HG03558 (cell line): ENCODE measurements around the gene SLC16A1.
"Not testable (repeated sequence)": the region's sequence is repeated elsewhere in the genome, so short reads cannot be mapped to it uniquely, and the experiment has no call there.

Experiments
- ATAC-seq: cut with Tn5 transposase; IDR thresholded peaks from one replicate; pipeline ENCODE4 v1.9.1; 2021; ENCODE audit warnings: moderate number of reproducible peaks; ENCODE audit not compliant: unreplicated experiment; ENCODE audit errors: extremely low read depth

The SLC16A1 gene

GRCh38 chr1:112888630-112889029, 67.4 kb downstream of the SLC16A1 start:
- ATAC-seq, result no peak

GRCh38 chr1:112887599-112888283, 68.3 kb downstream of the SLC16A1 start:
- no peak for ATAC-seq

GRCh38 chr1:112884996-112885395, 71.0 kb downstream of the SLC16A1 start:
- ATAC-seq, result not testable (repeated sequence)

- no peak for ATAC-seq
Observed at GRCh38 chr1:112882271-112882744, 73.7 kb downstream of the SLC16A1 start.

- ATAC-seq, result no peak
Observed at GRCh38 chr1:112881742-112882127, 74.3 kb downstream of the SLC16A1 start.

- ATAC-seq, result no peak
Observed at GRCh38 chr1:112879834-112880233, 76.2 kb downstream of the SLC16A1 start.

GRCh38 chr1:112878321-112878720, 77.7 kb downstream of the SLC16A1 start:
- no peak for ATAC-seq

GRCh38 chr1:112877750-112878149, 78.2 kb downstream of the SLC16A1 start:
- ATAC-seq, result no peak

- ATAC-seq, result no peak
Observed at GRCh38 chr1:112876315-112876714, 79.7 kb downstream of the SLC16A1 start.

GRCh38 chr1:112872551-112872962, 83.4 kb downstream of the SLC16A1 start:
- no peak for ATAC-seq

GRCh38 chr1:112870887-112871646, 84.9 kb downstream of the SLC16A1 start:
- no peak for ATAC-seq

- ATAC-seq, result no peak
Observed at GRCh38 chr1:112869895-112870294, 86.1 kb downstream of the SLC16A1 start.

- no peak for ATAC-seq
Observed at GRCh38 chr1:112868191-112868590, 87.8 kb downstream of the SLC16A1 start.

GRCh38 chr1:112866981-112867380, 89.0 kb downstream of the SLC16A1 start:
- no peak for ATAC-seq

GRCh38 chr1:112866151-112866550, 89.8 kb downstream of the SLC16A1 start:
- ATAC-seq, result no peak

- ATAC-seq, result no peak
Observed at GRCh38 chr1:112862753-112863426, 93.1 kb downstream of the SLC16A1 start.
